Measurements from ENCODE around the gene PYGM.
"Not testable (repeated sequence)": the region's sequence is repeated elsewhere in the genome, so short reads cannot be mapped to it uniquely, and the experiment has no call there.

Gene PYGM

GRCh38 chr11:64705501-64705900 lies 54.3 kb downstream of the PYGM start:
- no peak for TF ChIP-seq JUND (IDR thresholded peaks at IDR 0.05; ENCODE audit: low read depth)
- no peak for DNase-seq (ENCODE audit: low read depth in 1 of 2, low spot score in 1 of 2)
- in situ Hi-C loops (cut with HindIII; ENCODE audit: low pct_unique_long_range_greater_than_20kb, low sequenced_read_pairs): no loop called here

GRCh38 chr11:64703048-64703447 lies 56.7 kb downstream of the PYGM start:
- in situ Hi-C loops (cut with HindIII; ENCODE audit: low pct_unique_long_range_greater_than_20kb, low sequenced_read_pairs): no loop called here

GRCh38 chr11:64701956-64702355 lies 57.8 kb downstream of the PYGM start:
- DNase-seq (ENCODE audit: low read depth in 1 of 2, low spot score in 1 of 2); in situ Hi-C loops (cut with HindIII; ENCODE audit: low pct_unique_long_range_greater_than_20kb, low sequenced_read_pairs): not testable (repeated sequence)

More at GRCh38 chr11:64703048-64703447, 56.7 kb downstream of the PYGM start:
- TF ChIP-seq JUND (IDR thresholded peaks at IDR 0.05; ENCODE audit: low read depth): no peak
- DNase-seq (ENCODE audit: low read depth in 1 of 2, low spot score in 1 of 2): no peak

GRCh38 chr11:64698427-64698826 lies 61.3 kb downstream of the PYGM start:
- no peak for DNase-seq (ENCODE audit: low read depth in 1 of 2, low spot score in 1 of 2)
- in situ Hi-C loops (cut with HindIII; ENCODE audit: low pct_unique_long_range_greater_than_20kb, low sequenced_read_pairs): no loop called here
- TF ChIP-seq JUND (IDR thresholded peaks at IDR 0.05; ENCODE audit: low read depth): no peak

- no peak for TF ChIP-seq JUND (IDR thresholded peaks at IDR 0.05; ENCODE audit: low read depth)
- DNase-seq (ENCODE audit: low read depth in 1 of 2, low spot score in 1 of 2): no peak
- in situ Hi-C loops (cut with HindIII; ENCODE audit: low pct_unique_long_range_greater_than_20kb, low sequenced_read_pairs): no loop called here
Measured at GRCh38 chr11:64697663-64698375, 62.0 kb downstream of the PYGM start.
